Heart left ventricle (tissue), 16 donors: ENCODE measurements around the gene CDK2. TPM values are rescaled to one million over a fixed set of nuclear protein-coding genes. Genes with fewer than 3 reads are reported as not detected.
"Not testable (repeated sequence)": the region's sequence is repeated elsewhere in the genome, so short reads cannot be mapped to it uniquely, and the experiment has no call there.

ENCODE experiments used
- ATAC-seq, 4 donors: fragments of 200-7000 bp; cut with Tn5 transposase; one replicate each; pipeline ENCODE4 v1.9.1; 2020 to 2022; ENCODE audit warnings: moderate library complexity in 4 of 4, mild to moderate bottlenecking in 3 of 4, moderate number of reproducible peaks in 1 of 4
- DNase-seq, 5 donors: peaks; one replicate each; pipeline ENCODE4 v3.0.0-alpha.2; 2020
- H3K27ac ChIP-seq, 12 donors: fragments of 200-600 bp; sonication (generic) in 4 of 12; one replicate each; pipeline versions ENCODE4 v1.5.0 to v1.8.0; 2016 to 2022; ENCODE audit warnings: mild to moderate bottlenecking in 2 of 12
- H3K27me3 ChIP-seq, 9 donors: fragments of 200-600 bp; sonication (generic) in 2 of 9; one replicate each; pipeline versions ENCODE4 v1.5.1 to v1.8.0; 2016 to 2022; ENCODE audit warnings: mild to moderate bottlenecking in 3 of 9
- H3K36me3 ChIP-seq, 9 donors: fragments of 200-600 bp; sonication (generic) in 2 of 9; one replicate each; pipeline versions ENCODE4 v1.5.0 to v1.8.0; 2018 to 2022; ENCODE audit warnings: mild to moderate bottlenecking in 2 of 9
- H3K4me1 ChIP-seq, 12 donors: fragments of 200-600 bp; sonication (generic) in 4 of 12; one replicate each; pipeline versions ENCODE4 v1.5.0 to v1.8.0; 2016 to 2022; ENCODE audit warnings: mild to moderate bottlenecking in 3 of 12
- H3K4me3 ChIP-seq, 12 donors: fragments of 200-600 bp; sonication (generic) in 4 of 12; one replicate each; pipeline versions ENCODE4 v1.5.0 to v1.8.0; 2017 to 2022; ENCODE audit warnings: mild to moderate bottlenecking in 9 of 12, moderate library complexity in 4 of 12
- H3K9me3 ChIP-seq, 12 donors: fragments of 200-600 bp; sonication (generic) in 4 of 12; one replicate each; pipeline versions ENCODE4 v1.5.0 to v1.8.0; 2016 to 2022; ENCODE audit warnings: mild to moderate bottlenecking in 1 of 12
- CTCF ChIP-seq, 12 donors: fragments of 200-600 bp; sonication (generic) in 4 of 12; IDR thresholded peaks; one replicate each; pipeline versions ENCODE4 v1.5.0 to v1.8.0; 2018 to 2022; ENCODE audit warnings: antibody characterized with exemption in 12 of 12, mild to moderate bottlenecking in 5 of 12
- POLR2A ChIP-seq, 2 donors: fragments of 450-650 bp; IDR thresholded peaks; one replicate each; pipeline ENCODE4 v1.6.1; 2017; ENCODE audit warnings: antibody characterized with exemption in 2 of 2, mild to moderate bottlenecking in 2 of 2, moderate library complexity in 2 of 2
- WGBS, 4 donors: extraction: QIAGEN DNeasy Blood & Tissue Kit in 2 of 4; methylation state at CpG; one replicate each; pipeline versions ENCODE4 v1.1.5 to v1.1.7; 2013 to 2018; 5-methylcytosine and 5-hydroxymethylcytosine counted together
- intact Hi-C, 10 donors: fragments of 100-400 bp; cut with DNase I; formaldehyde crosslinking; loops; one replicate each; pipeline versions ENCODE4 v1.11.1 to v1.14.2; 2022
- polyA plus RNA-seq, 2 donors: library from polyadenylated mRNA; stranded (reverse); fragments of 200-250 nt; gene quantifications; one replicate each; pipeline ENCODE4 v1.2.3, GENCODE V29; 2013
- total RNA-seq, 9 donors: library from RNA; depleted of rRNA in 2 of 9; stranded (reverse); fragments of >200 nt in 2 of 9; fragmentation: NEBNext Ultra II Directional in 3 of 9; extraction: Animal tissue kit (Norgen Biotek cat#: 25700) in 3 of 9; gene quantifications; one replicate each; pipeline versions ENCODE4 v1.1.0 to v1.2.4, GENCODE V29; 2016 to 2023
- donor health status: ischemic (EF 13 %, LVEDD 7.1; RV severe dilation, severe dysfunction).
- donor health status: healthy with polysubstance abuse.
- donor health status: DM: no; HTN: yes; CAD: no.
- donor health status: DM: no; HTN: no; CAD: no.
- donor health status: ischemic (EF 25% LVEDD 6.9; RV normal size, moderate dysfunction).
- donor health status: ischemic (EF 25% LVEDD 5.7; RV mildly dilated, moderate dysfunction).
- donor health status: healthy.
- donor health status: DM: yes; HTN: yes; CAD: no.
- donor health status: ischemic (EF 35%, LVEDD 5.7; RV mildly dilated, moderate dysfunction).
- donor health status: nonischemic (EF 11% LVEDD 7.7; RV severe dilation, severe dysfunction).
- donor health status: DM: yes; HTN: yes; CAD: no.
- donor health status: PGD.
- donor health status: ischemic (EF 29% LVEDD 5.4; RV normal size, mild dysfunction).
- donor health status: nonischemic (EF 23%, LVEDD 6.1; RV moderate dilation, normal function).

The CDK2 gene
- total and polyA plus RNA-seq, 11 donors: 3.7 to 23.5 (median 11.3) TPM

GRCh38 chr12:55973599-55974307 is 7.1 kb downstream of the CDK2 start, which contains the start of gene RAB5B:
TSS of gene RAB5B (plus strand) at chr12:55974078. CDS start at chr12:55986961, 12,883 bp downstream.
- Histone ChIP-seq H3K4me3 (peak within 1 kb of the TSS; percentile 84 to 100 (median 92)), H3K27me3 (no peaks in the 10 kb centered on the region), H3K36me3 (peaks cover 0 to 25% (median 0%) of the 10 kb centered on the region in 9 donors), H3K4me1 (peaks cover 0 to 55% (median 30%) of the 10 kb centered on the region in 12 donors), H3K27ac (peak within 1 kb of the TSS; percentile 84 to 99 (median 96)), H3K9me3 (no peaks in the 10 kb centered on the region)
- intact Hi-C loops: loop anchor here in 2 of 10 donors (5.0 kb wide), 3 partner anchors 41 to 156 kb away; partner anchors contain the start of genes DGKA (in 1 of the 2), ORMDL2 (in 1 of the 2), PYM1 (in 1 of the 2) and SARNP (in 1 of the 2)
- peak; percentile 98 to 100 (median 100) for DNase-seq
- peak; percentile 94 to 96 (median 95) for ATAC-seq
- TF ChIP-seq CTCF (IDR thresholded peaks at IDR 0.05) (peak in 8 of 12 donors; percentile 9 to 51 (median 34)), POLR2A (IDR thresholded peaks at IDR 0.05) (peak; percentile 96 to 99)
- 0 to 1% (median 0%) methylated on average over 34 to 39 of the region's 39 CpGs for WGBS, 4 donors

GRCh38 chr12:55974308-55974730 is 7.7 kb downstream of the CDK2 start:
- Histone ChIP-seq H3K27me3 (no peaks in the 10 kb centered on the region), H3K9me3 (no peaks in the 10 kb centered on the region), H3K36me3 (peaks cover 0 to 29% (median under 1%) of the 10 kb centered on the region in 9 donors), H3K4me1 (peaks cover 0 to 51% (median 30%) of the 10 kb centered on the region in 12 donors), H3K27ac (peak overlapping the region; percentile 78 to 99 (median 94)), H3K4me3 (peak overlapping the region; percentile 79 to 100 (median 92))
- ATAC-seq (peak; percentile 6 to 43 (median 32)), DNase-seq (peak in 4 of 5 donors; percentile 43 to 65 (median 56))
- intact Hi-C loops: loop anchor here in 2 of 10 donors (5.0 kb wide), 3 partner anchors 42 to 157 kb away; partner anchors contain the start of genes DGKA (in 1 of the 2), ORMDL2 (in 1 of the 2), PYM1 (in 1 of the 2) and SARNP (in 1 of the 2)
- WGBS, 4 donors: 0 to 1% (median 0%) methylated on average over 15 of the region's 15 CpGs
- no peak for TF ChIP-seq CTCF (IDR thresholded peaks at IDR 0.05)
- no peak for TF ChIP-seq POLR2A (IDR thresholded peaks at IDR 0.05)

GRCh38 chr12:55978393-55978792 is 11.8 kb downstream of the CDK2 start:
- Histone ChIP-seq H3K9me3 (no peaks in the 10 kb centered on the region), H3K4me3 (no peak overlapping the region), H3K4me1 (peaks cover 0 to 47% (median 23%) of the 10 kb centered on the region in 12 donors), H3K27me3 (no peaks in the 10 kb centered on the region), H3K36me3 (peaks cover 0 to 57% (median 28%) of the 10 kb centered on the region in 9 donors), H3K27ac (no peak overlapping the region)
- DNase-seq (no peak), ATAC-seq (no peak)
- intact Hi-C loops: no loop called here
- WGBS, 4 donors: 94 to 97% (median 95%) methylated on average over 7 of the region's 7 CpGs
- TF ChIP-seq POLR2A (IDR thresholded peaks at IDR 0.05) (no peak), CTCF (IDR thresholded peaks at IDR 0.05) (no peak)

- ATAC-seq: no peak
- Histone ChIP-seq H3K4me3 (no peak overlapping the region), H3K4me1 (peaks cover 0 to 47% (median 23%) of the 10 kb centered on the region in 12 donors), H3K27ac (no peak overlapping the region), H3K36me3 (peaks cover 0 to 63% (median 33%) of the 10 kb centered on the region in 9 donors), H3K9me3 (no peaks in the 10 kb centered on the region), H3K27me3 (no peaks in the 10 kb centered on the region)
- no peak for DNase-seq
- WGBS, 4 donors: 90 to 99% (median 94%) methylated on average over 3 of the region's 3 CpGs
- TF ChIP-seq CTCF (IDR thresholded peaks at IDR 0.05): no peak
- TF ChIP-seq POLR2A (IDR thresholded peaks at IDR 0.05): no peak
- intact Hi-C loops: no loop called here
Measured at GRCh38 chr12:55979069-55979468, 12.4 kb downstream of the CDK2 start.

- 73 to 88% (median 76%) methylated on average over 5 of the region's 5 CpGs for WGBS, 4 donors
- not testable (repeated sequence) for ATAC-seq
Measured at GRCh38 chr12:55981882-55982281, 15.3 kb downstream of the CDK2 start.

More at GRCh38 chr12:55981882-55982281, 15.3 kb downstream of the CDK2 start:
- H3K27ac ChIP-seq, intact Hi-C loops, H3K4me3 ChIP-seq, DNase-seq, H3K27me3 ChIP-seq, H3K9me3 ChIP-seq: not testable (repeated sequence)
- H3K4me1 ChIP-seq: peaks cover 0 to 33% (median 8%) of the 10 kb centered on the region in 12 donors
- H3K36me3 ChIP-seq: peaks cover 0 to 82% (median 58%) of the 10 kb centered on the region in 9 donors
